ENCODE measurements around the gene CALCOCO1.

- peak; percentile 45 to 83 (median 56) for TF ChIP-seq CTCF (IDR thresholded peaks at IDR 0.05)
- no peak for TF ChIP-seq POLR2AphosphoS5 (IDR thresholded peaks at IDR 0.05)
- TF ChIP-seq POLR2A (IDR thresholded peaks at IDR 0.05): no peak
Measured at GRCh38 chr12:53757101-53757770, 30.0 kb upstream of the CALCOCO1 start.

Data from sigmoid colon (tissue), 4 donors.